ENCODE data around the gene MIER1.
"Not testable (repeated sequence)": the region's sequence is repeated elsewhere in the genome, so short reads cannot be mapped to it uniquely, and the experiment has no call there.

Gene MIER1

DNA sequence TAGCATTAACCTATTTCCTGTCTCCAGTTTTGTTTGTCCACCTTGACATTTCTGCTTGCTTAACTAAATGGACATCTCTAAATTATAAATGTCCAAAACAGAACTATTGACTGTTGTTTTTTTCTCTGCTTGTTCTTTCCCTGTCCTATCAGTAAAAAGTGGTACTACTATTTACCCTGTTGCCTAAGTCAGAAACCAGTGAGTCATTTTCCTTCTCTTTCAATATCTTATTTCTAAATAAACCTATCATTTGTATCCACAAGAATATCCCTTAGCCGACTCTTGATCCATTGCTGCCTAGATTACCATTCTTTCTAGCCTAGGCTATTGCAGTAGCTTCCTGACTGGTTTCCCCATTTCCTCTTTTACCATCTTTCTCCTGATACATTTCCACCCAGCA is 22.5 kb downstream of the MIER1 start:
- Mint-ChIP-seq H3K36me3 (ENCODE audit: low read depth) (peaks cover 47% of the 10 kb centered on the region), H3K4me1 (ENCODE audit: low read depth) (peaks cover 25% of the 10 kb centered on the region)

DNA sequence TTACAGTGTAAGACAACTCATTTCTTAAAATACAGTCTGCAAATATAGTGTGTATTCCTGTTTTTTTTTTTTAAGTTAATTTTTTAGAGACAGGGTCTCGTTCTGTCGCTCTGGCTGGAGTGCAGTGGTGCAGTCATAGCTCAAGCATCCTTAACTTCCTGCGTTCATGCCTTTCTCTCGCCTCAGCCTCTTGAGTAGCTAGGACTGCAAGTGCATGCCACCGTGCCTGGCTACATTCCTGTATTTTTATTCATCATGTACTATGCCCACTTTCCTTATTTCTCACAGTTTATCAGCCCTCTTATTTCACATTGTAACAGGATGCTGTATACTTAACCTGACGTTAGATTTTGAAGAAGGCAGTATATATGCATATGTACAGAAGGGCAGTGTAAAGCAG is 26.7 kb downstream of the MIER1 start:
- no peak overlapping the region for H3K27ac Mint-ChIP-seq
- no peak for DNase-seq (ENCODE audit: low spot score)
- peaks cover 21% of the 10 kb centered on the region for H3K4me1 Mint-ChIP-seq (ENCODE audit: low read depth)
- H3K36me3 Mint-ChIP-seq (ENCODE audit: low read depth) = peaks cover 65% of the 10 kb centered on the region
- H3K9me3 Mint-ChIP-seq = no peaks in the 10 kb centered on the region
- H3K27me3 Mint-ChIP-seq (ENCODE audit: low read depth) = no peaks in the 10 kb centered on the region
- H3K4me3 Mint-ChIP-seq = no peak overlapping the region

More for the DNA sequence above, 22.5 kb downstream of the MIER1 start:
- Mint-ChIP-seq H3K27me3 (ENCODE audit: low read depth) (no peaks in the 10 kb centered on the region), H3K27ac (peak overlapping the region; percentile 37), H3K9me3 (no peaks in the 10 kb centered on the region), H3K4me3 (no peak overlapping the region)
- DNase-seq (ENCODE audit: low spot score) = no peak

DNA sequence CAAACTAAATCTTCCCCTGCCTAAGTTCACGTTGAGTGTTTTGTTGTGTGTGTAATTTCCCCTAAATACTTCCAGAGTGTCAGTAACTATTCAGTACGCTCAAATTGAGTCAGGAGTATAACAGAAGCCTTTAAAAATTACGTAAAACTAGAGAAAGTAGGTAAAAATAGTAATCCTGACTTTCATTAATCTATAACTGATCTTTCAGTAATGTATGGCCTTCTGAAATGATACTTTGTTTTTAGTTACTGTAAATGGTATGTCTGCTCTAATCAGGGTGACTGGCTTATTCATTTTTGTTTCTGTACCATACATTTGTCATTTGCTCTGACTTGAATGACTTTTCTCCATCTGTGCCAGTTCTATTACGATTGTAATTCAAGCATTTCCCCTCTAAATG is 29.4 kb downstream of the MIER1 start:
- Mint-ChIP-seq H3K27ac (peak overlapping the region; percentile 21), H3K4me1 (ENCODE audit: low read depth) (peaks cover 19% of the 10 kb centered on the region), H3K4me3 (no peak overlapping the region), H3K36me3 (ENCODE audit: low read depth) (peaks cover 64% of the 10 kb centered on the region), H3K27me3 (ENCODE audit: low read depth) (no peaks in the 10 kb centered on the region), H3K9me3 (no peaks in the 10 kb centered on the region)
- DNase-seq (ENCODE audit: low spot score) = no peak

DNA sequence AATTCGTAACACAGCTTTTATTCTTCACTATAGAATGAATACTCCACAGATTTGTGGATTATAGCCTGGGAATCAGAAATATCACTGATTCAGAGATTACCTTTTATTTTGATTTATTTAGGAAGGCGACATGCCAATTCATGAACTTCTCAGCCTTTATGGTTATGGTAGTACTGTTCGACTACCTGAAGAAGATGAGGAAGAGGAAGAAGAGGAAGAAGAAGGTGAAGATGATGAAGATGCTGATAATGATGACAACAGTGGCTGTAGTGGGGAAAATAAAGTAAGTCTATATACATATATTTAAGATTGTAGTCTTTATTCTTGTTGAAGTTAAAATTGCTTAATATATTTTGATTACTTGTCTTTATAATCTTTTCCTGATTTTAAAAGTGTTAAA is 33.1 kb downstream of the MIER1 start:
- H3K36me3 Mint-ChIP-seq (ENCODE audit: low read depth) = peaks cover 72% of the 10 kb centered on the region
- H3K27me3 Mint-ChIP-seq (ENCODE audit: low read depth) = no peaks in the 10 kb centered on the region
- no peak overlapping the region for H3K27ac Mint-ChIP-seq
- no peak overlapping the region for H3K4me3 Mint-ChIP-seq
- DNase-seq (ENCODE audit: low spot score) = no peak
- H3K4me1 Mint-ChIP-seq (ENCODE audit: low read depth) = peaks cover 29% of the 10 kb centered on the region
- no peaks in the 10 kb centered on the region for H3K9me3 Mint-ChIP-seq

DNA sequence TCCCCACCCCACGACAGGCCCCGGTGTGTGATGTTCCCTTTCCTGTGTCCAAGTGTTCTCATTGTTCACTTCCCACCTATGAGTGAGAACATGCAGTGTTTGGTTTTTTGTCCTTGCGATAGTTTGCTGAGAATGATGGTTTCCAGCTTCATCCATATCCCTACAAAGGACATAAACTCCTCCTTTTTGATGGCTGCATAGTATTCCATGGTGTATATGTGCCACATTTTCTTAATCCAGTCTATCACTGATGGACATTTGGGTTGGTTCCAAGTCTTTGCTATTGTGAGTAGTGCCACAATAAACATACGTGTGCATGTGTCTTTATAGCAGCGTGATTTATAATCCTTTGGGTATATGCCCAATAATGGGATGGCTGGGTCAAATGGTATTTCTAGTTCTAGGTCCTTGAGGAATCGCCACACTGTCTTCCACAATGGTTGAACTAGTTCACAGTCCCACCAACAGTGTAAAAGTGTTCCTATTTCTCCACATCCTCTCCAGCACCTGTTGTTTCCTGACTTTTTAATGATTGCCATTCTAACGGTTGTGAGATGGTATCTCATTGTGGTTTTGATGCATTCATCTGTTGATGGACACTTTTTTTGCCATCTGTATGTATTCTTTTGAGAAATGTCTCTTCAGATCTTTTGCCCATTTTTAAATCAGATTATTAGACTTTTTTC is 41.5 kb downstream of the MIER1 start:
- H3K4me1 Mint-ChIP-seq (ENCODE audit: low read depth) = peaks cover 15% of the 10 kb centered on the region
- peaks cover 68% of the 10 kb centered on the region for H3K36me3 Mint-ChIP-seq (ENCODE audit: low read depth)
- not testable (repeated sequence) for DNase-seq (ENCODE audit: low spot score); H3K27me3 Mint-ChIP-seq (ENCODE audit: low read depth); H3K4me3 Mint-ChIP-seq; H3K27ac Mint-ChIP-seq
- peaks cover 13% of the 10 kb centered on the region for H3K9me3 Mint-ChIP-seq

DNA sequence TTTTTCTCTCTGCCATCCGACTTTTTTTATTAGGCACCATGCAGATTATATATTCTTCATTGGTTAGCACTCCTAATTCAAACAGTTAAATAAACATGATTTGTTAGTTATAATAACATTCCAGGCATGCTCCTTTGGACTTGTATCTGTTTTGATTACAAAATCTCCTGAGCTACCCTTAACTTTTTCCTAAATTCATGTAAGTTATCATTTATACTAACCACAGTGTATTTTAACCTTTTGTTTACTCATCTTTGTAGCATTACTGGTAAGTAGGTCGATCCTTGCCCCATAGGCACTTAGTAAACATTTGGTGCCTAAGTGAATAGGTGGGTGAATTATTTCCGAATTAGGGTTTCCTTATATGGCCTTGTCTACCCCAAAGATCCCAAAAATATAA is 43.8 kb downstream of the MIER1 start:
- Mint-ChIP-seq H3K4me1 (ENCODE audit: low read depth) (peaks cover 9% of the 10 kb centered on the region), H3K9me3 (peaks cover 13% of the 10 kb centered on the region), H3K4me3 (no peak overlapping the region), H3K27ac (no peak overlapping the region), H3K36me3 (ENCODE audit: low read depth) (peaks cover 60% of the 10 kb centered on the region), H3K27me3 (ENCODE audit: low read depth) (no peaks in the 10 kb centered on the region)
- no peak for DNase-seq (ENCODE audit: low spot score)

DNA sequence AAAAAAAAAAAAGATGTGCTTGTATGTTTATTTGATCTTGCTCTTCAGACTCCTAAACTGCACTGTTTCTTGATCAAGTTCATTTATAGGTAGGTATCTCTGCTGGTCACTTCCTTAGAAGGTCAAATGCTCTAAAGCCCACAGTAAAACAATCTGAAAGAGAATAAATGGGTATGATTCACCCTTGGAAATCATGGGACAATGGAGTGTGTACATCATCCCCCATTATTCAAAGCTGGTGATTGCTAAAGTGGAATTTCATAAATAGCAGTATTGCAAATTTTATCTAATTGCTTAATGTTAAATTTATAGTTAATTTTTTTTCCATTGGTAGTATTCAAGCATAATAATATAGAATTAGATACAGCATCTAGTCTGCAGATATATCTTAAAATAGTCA is 53.4 kb downstream of the MIER1 start:
- no peak overlapping the region for H3K4me3 Mint-ChIP-seq

DNA sequence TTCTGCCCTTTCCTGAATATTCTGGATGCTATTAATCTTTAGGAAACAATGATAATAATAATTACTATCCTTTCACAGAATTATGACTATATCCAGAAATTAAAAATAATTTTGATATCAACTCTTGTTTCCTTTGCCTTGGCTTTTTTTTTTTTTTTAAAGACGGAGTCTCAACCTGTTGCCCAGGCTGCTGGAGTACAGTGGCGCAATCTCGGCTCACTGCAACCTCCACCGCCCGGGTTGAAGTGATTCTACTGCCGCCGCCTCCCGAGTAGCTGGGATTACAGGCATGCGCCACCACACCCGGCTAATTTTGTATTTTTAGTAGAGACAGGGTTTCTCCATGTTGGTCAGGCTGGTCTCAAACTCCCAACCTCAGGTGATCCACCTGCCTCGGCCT is 54.8 kb downstream of the MIER1 start:
- not testable (repeated sequence) for H3K9me3 Mint-ChIP-seq; DNase-seq (ENCODE audit: low spot score); H3K27me3 Mint-ChIP-seq (ENCODE audit: low read depth); H3K27ac Mint-ChIP-seq; H3K4me3 Mint-ChIP-seq
- Mint-ChIP-seq H3K4me1 (ENCODE audit: low read depth) (peaks cover 29% of the 10 kb centered on the region), H3K36me3 (ENCODE audit: low read depth) (peaks cover 48% of the 10 kb centered on the region)

More for the DNA sequence above, 53.4 kb downstream of the MIER1 start:
- no peak overlapping the region for H3K27ac Mint-ChIP-seq
- H3K27me3 Mint-ChIP-seq (ENCODE audit: low read depth) = no peaks in the 10 kb centered on the region
- H3K4me1 Mint-ChIP-seq (ENCODE audit: low read depth) = peaks cover 24% of the 10 kb centered on the region
- no peaks in the 10 kb centered on the region for H3K9me3 Mint-ChIP-seq
- peaks cover 42% of the 10 kb centered on the region for H3K36me3 Mint-ChIP-seq (ENCODE audit: low read depth)
- DNase-seq (ENCODE audit: low spot score) = no peak

DNA sequence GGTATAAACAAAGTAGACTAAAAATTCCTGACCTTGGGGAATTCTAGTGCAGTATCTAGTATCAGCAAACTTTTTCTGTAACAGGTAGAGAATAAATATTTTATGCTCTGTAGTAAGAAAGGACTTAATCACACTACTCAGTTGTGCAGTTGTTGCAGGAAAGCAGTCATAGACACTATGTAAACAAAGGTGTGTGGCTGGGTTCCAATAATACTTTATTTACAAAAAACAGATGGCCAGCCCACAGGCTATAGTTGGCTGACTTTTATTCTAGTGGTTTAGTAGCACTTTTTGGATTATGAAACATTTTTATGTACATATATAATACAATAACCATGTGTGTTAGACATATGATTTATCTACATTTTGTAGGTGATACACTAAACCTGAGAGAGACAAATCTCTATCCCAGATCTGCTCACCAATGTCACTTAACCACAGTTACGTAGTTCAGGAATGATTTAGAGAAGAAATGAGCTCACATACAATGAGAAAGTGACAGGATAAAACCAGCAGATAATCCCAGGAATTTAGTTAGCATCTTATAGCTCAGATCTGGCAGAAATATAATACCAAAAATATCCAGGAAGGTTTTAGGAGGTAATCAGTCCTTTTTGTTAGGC is 56.1 kb downstream of the MIER1 start:
- peaks cover 29% of the 10 kb centered on the region for H3K4me1 Mint-ChIP-seq (ENCODE audit: low read depth)
- peaks cover 45% of the 10 kb centered on the region for H3K36me3 Mint-ChIP-seq (ENCODE audit: low read depth)
- peak overlapping the region; percentile 80 for H3K27ac Mint-ChIP-seq
- H3K4me3 Mint-ChIP-seq = peak overlapping the region; percentile 69
- H3K9me3 Mint-ChIP-seq = no peaks in the 10 kb centered on the region
- DNase-seq (ENCODE audit: low spot score) = no peak
- H3K27me3 Mint-ChIP-seq (ENCODE audit: low read depth) = no peaks in the 10 kb centered on the region

DNA sequence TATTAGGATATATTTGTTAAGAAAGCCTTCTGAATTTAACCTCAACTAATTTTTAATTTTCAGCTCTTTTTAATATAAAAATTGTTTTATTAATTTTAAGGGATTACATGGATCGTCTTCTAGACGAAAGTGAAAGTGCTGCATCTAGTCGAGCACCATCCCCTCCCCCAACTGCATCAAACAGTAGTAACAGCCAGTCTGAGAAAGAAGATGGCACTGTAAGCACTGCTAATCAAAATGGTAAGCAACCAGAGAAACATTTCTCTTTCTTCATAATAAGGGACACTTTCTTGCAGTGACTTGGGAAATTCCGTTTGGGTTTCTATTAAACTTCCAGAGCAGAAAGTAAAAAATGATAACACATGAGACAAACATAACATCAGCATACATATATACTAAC is 56.9 kb downstream of the MIER1 start:
- Mint-ChIP-seq H3K27ac (peak overlapping the region; percentile 80), H3K9me3 (no peaks in the 10 kb centered on the region), H3K4me3 (peak overlapping the region; percentile 69), H3K4me1 (ENCODE audit: low read depth) (peaks cover 29% of the 10 kb centered on the region), H3K36me3 (ENCODE audit: low read depth) (peaks cover 43% of the 10 kb centered on the region), H3K27me3 (ENCODE audit: low read depth) (no peaks in the 10 kb centered on the region)
- peak; percentile 20 for DNase-seq (ENCODE audit: low spot score)

DNA sequence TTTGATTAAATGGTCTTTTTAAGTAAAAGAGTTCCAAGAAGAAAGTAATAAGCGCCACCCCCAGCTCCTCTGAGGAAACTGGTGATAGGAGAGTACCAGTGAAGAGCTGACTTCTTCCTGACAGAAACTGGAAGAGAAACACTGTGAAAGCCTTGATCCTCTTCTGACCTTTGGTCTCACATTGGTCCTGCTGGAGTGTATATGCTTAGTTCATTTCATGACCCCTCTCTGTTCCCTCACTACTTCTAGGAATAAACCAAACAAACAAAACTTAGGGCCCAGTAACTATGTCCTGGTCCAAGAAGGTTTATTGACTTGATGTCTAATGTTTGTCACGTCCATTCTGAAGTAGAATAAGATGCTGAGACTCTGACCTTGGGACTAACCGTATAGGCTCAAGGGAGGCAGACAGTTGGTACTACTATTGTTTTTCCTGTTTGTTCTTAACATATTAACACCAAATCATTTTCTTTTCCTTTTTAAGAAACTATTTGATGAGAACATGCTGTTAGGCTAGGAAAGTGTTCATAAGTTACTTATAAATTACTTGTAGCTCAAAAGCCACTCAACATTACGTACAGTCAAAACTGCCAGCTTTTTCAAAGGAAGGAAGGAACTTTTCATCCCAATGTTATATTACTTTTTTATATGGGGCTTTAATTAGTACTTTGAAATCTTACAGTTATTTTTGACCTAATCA is 57.9 kb downstream of the MIER1 start:
- DNase-seq (ENCODE audit: low spot score) = no peak
- no peak overlapping the region for H3K4me3 Mint-ChIP-seq
- no peaks in the 10 kb centered on the region for H3K27me3 Mint-ChIP-seq (ENCODE audit: low read depth)
- H3K27ac Mint-ChIP-seq = peak overlapping the region; percentile 26
- H3K36me3 Mint-ChIP-seq (ENCODE audit: low read depth) = peaks cover 41% of the 10 kb centered on the region
- H3K4me1 Mint-ChIP-seq (ENCODE audit: low read depth) = peaks cover 30% of the 10 kb centered on the region
- H3K9me3 Mint-ChIP-seq = no peaks in the 10 kb centered on the region

DNA sequence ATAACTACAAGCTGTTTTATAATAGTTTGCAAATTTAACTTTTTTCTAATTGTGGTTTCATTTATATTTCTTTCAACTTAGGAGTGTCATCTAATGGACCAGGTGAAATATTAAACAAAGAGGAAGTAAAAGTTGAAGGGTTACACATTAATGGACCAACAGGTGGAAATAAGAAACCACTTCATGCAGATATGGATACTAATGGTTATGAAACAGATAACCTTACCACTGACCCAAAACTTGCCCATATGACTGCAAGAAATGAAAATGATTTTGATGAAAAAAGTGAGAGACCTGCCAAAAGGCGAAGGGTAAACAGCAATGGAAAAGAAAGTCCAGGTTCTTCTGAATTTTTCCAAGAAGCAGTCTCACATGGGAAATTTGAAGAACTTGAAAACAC is 59.7 kb downstream of the MIER1 start:
- H3K36me3 Mint-ChIP-seq (ENCODE audit: low read depth) = peaks cover 43% of the 10 kb centered on the region
- H3K4me3 Mint-ChIP-seq = no peak overlapping the region
- no peaks in the 10 kb centered on the region for H3K9me3 Mint-ChIP-seq
- no peaks in the 10 kb centered on the region for H3K27me3 Mint-ChIP-seq (ENCODE audit: low read depth)
- H3K4me1 Mint-ChIP-seq (ENCODE audit: low read depth) = peaks cover 31% of the 10 kb centered on the region
- H3K27ac Mint-ChIP-seq = no peak overlapping the region
- DNase-seq (ENCODE audit: low spot score) = no peak

DNA sequence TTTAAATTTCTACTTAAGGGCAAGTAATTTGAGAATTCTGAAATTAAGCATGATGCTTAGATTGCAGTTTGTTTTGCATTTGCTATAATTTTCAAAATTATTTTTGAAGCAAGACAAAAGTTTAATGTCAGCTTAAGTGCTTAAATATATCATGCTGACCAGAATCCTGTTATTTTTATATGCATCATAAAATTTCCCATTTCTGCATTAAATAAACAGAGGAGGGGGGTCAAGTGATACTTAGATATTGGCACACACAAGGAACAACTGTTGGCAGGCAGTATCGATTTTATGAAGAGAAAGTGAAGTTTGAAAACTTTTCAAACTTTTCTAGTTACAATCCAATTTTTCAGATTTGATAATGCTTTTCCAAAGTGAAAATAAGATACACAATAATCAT is 61.0 kb downstream of the MIER1 start:
- Mint-ChIP-seq H3K9me3 (no peaks in the 10 kb centered on the region), H3K27ac (no peak overlapping the region), H3K27me3 (ENCODE audit: low read depth) (no peaks in the 10 kb centered on the region), H3K4me3 (no peak overlapping the region), H3K4me1 (ENCODE audit: low read depth) (peaks cover 26% of the 10 kb centered on the region), H3K36me3 (ENCODE audit: low read depth) (peaks cover 47% of the 10 kb centered on the region)
- DNase-seq (ENCODE audit: low spot score) = no peak

DNA sequence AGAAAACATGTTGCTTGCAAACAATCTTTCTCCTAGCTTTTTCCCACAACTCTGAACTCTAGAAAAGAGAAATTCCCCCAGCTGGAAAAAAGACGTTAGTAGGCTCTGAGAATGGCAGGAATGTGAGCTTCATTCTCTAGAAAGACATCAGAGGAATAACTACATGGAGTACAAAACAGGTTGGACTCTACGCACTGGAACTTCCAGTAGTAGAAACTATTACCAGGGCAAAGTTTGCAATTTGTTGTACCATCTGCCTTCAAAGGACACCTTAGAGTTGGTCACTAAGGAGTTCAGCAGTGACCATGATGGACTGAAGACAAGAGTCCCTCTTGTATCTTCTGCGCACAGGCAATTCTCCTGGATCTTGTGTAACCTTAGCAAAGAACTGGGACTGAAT is 68.3 kb downstream of the MIER1 start:
- no peak overlapping the region for H3K27ac Mint-ChIP-seq

More for the DNA sequence above, 68.3 kb downstream of the MIER1 start:
- Mint-ChIP-seq H3K4me3 (no peak overlapping the region), H3K4me1 (ENCODE audit: low read depth) (peaks cover 4% of the 10 kb centered on the region), H3K27me3 (ENCODE audit: low read depth) (no peaks in the 10 kb centered on the region), H3K9me3 (no peaks in the 10 kb centered on the region), H3K36me3 (ENCODE audit: low read depth) (peaks cover 23% of the 10 kb centered on the region)
- no peak for DNase-seq (ENCODE audit: low spot score)
